NCI-H748 (cell line): ENCODE data around the gene PTPRT.

Experiments used
- DNase-seq: peaks from one replicate; lab custom pipeline; 2025; ENCODE audit not compliant: unreplicated experiment; lab: John Stamatoyannopoulos, UW

The PTPRT gene

GRCh38 chr20:42493001-42493400 lies 696.7 kb downstream of the PTPRT start:
- DNase-seq: no peak

- DNase-seq: no peak
Observed at GRCh38 chr20:42492290-42492689, 697.4 kb downstream of the PTPRT start.

- no peak for DNase-seq
Observed at GRCh38 chr20:42485556-42485955, 704.1 kb downstream of the PTPRT start.

GRCh38 chr20:42484790-42485375 lies 704.8 kb downstream of the PTPRT start:
- no peak for DNase-seq

GRCh38 chr20:42484335-42484734 lies 705.4 kb downstream of the PTPRT start:
- no peak for DNase-seq

GRCh38 chr20:42483730-42484303 lies 705.9 kb downstream of the PTPRT start:
- peak; percentile 64 for DNase-seq

- DNase-seq: no peak
Observed at GRCh38 chr20:42482808-42483207, 706.9 kb downstream of the PTPRT start.

- DNase-seq: no peak
Observed at GRCh38 chr20:42475773-42476172, 713.9 kb downstream of the PTPRT start.

- DNase-seq: peak; percentile 56
Observed at GRCh38 chr20:42474646-42475045, 715.1 kb downstream of the PTPRT start.

- no peak for DNase-seq
Observed at GRCh38 chr20:42472198-42472597, 717.5 kb downstream of the PTPRT start.

GRCh38 chr20:42461965-42462593 lies 727.6 kb downstream of the PTPRT start:
- DNase-seq: no peak

GRCh38 chr20:42461291-42461690 lies 728.4 kb downstream of the PTPRT start:
- DNase-seq: no peak

GRCh38 chr20:42447270-42447669 lies 742.4 kb downstream of the PTPRT start:
- no peak for DNase-seq

GRCh38 chr20:42444799-42445198 lies 744.9 kb downstream of the PTPRT start:
- no peak for DNase-seq

- DNase-seq: no peak
Observed at GRCh38 chr20:42443200-42443599, 746.5 kb downstream of the PTPRT start.

GRCh38 chr20:42442716-42443115 lies 747.0 kb downstream of the PTPRT start:
- DNase-seq: no peak

- no peak for DNase-seq
Observed at GRCh38 chr20:42441864-42442331, 747.8 kb downstream of the PTPRT start.

GRCh38 chr20:42441196-42441863 lies 748.4 kb downstream of the PTPRT start:
- DNase-seq: no peak

- DNase-seq: no peak
Observed at GRCh38 chr20:42435230-42435629, 754.5 kb downstream of the PTPRT start.

- DNase-seq: no peak
Observed at GRCh38 chr20:42432496-42433334, 757.0 kb downstream of the PTPRT start.

- DNase-seq: no peak
Observed at GRCh38 chr20:42430598-42430997, 759.1 kb downstream of the PTPRT start.
